Endothelial cell of umbilical vein (primary cell): Measurements from ENCODE around the gene INAVA. TPM values are rescaled to one million over a fixed set of nuclear protein-coding genes. Genes with fewer than 3 reads are reported as not detected.

Experiments used
- BruUV-seq: library from RNA; stranded (reverse); fragments of 400-500 nt; replicated peaks from 2 replicates; lab custom pipeline; 2021; lab: Mats Ljungman, UMichigan
- CTCF ChIA-PET: fragments of 300-600, 350-600 bp; sonication (Branson Sonifier 250); formaldehyde crosslinking; loops from one replicate; lab custom pipeline; 2021; ENCODE audit warnings: antibody characterized with exemption, inconsistent platforms; lab: Charles Lee
- POLR2A ChIA-PET: fragments of 300-600, 350-600 bp; sonication (Branson Sonifier 250); formaldehyde crosslinking; loops from one replicate; lab custom pipeline; 2021; ENCODE audit warnings: antibody characterized with exemption, inconsistent platforms; lab: Charles Lee
- DNase-seq: peaks from one replicate; pipeline ENCODE4 v3.0.0-alpha.2; 2011; ENCODE audit warnings: low read depth, low spot score
- FAIRE-seq: peaks from 2 replicates; lab custom pipeline; 2011; peaks lifted over from hg19 to GRCh38; lab: Jason Lieb, UNC
- H2AFZ ChIP-seq: 2 replicates; pipeline ENCODE4 v1.6.0; 2012; ENCODE audit warnings: low read depth, low read length, control low read depth, inconsistent platforms
- H3K27ac ChIP-seq: 2 replicates; pipeline ENCODE4 v1.5.1; 2011; ENCODE audit warnings: low read depth, mild to moderate bottlenecking, control low read depth, low read length, moderate library complexity; ENCODE audit not compliant: insufficient read depth
- H3K27me3 ChIP-seq, 2 experiments: 2 replicates each; pipeline versions ENCODE4 v1.6.0 to v1.6.1; 2011; ENCODE audit warnings: low read length in 2 of 2, mixed read lengths in 1 of 2; ENCODE audit not compliant: control insufficient read depth in 2 of 2, insufficient read depth in 2 of 2
- H3K36me3 ChIP-seq, 2 experiments: 2 replicates in 1 of 2; 3 replicates in 1 of 2; pipeline ENCODE4 v1.5.1; 2011; ENCODE audit warnings: low read length in 2 of 2, mild to moderate bottlenecking in 1 of 2, moderate library complexity in 1 of 2; ENCODE audit not compliant: control insufficient read depth in 2 of 2, insufficient read depth in 2 of 2; ENCODE audit errors: extremely low read depth in 1 of 2
- H3K4me1 ChIP-seq: 3 replicates; pipeline ENCODE4 v1.5.1; 2011; ENCODE audit warnings: mild to moderate bottlenecking, low read length; ENCODE audit not compliant: control insufficient read depth, insufficient read depth; ENCODE audit errors: extremely low read depth
- H3K4me2 ChIP-seq: 2 replicates; pipeline ENCODE4 v1.6.1; 2011; ENCODE audit warnings: low read length, control low read depth, mixed read lengths; ENCODE audit not compliant: insufficient read depth
- H3K4me3 ChIP-seq, 3 experiments: fragments of 200-600 bp in 1 of 3; sonication (generic), shearing (Covaris generic) in 1 of 3; replicated peaks in 1 of 3; 2 replicates each; pipeline ENCODE4 v1.5.1; 2011 to 2016; ENCODE audit warnings: control low read depth in 3 of 3, low read length in 3 of 3, mild to moderate bottlenecking in 2 of 3, inconsistent platforms in 1 of 3, low read depth in 1 of 3, moderate library complexity in 1 of 3; ENCODE audit not compliant: insufficient read depth in 1 of 3
- H3K79me2 ChIP-seq: 2 replicates; pipeline ENCODE4 v1.6.0; 2012; ENCODE audit warnings: low read length, inconsistent platforms; ENCODE audit not compliant: control insufficient read depth, insufficient read depth
- H3K9ac ChIP-seq: replicated peaks from 2 replicates; pipeline ENCODE3; 2011; ENCODE audit warnings: low read length, control low read depth; ENCODE audit not compliant: insufficient read depth; ENCODE audit errors: extremely low read depth
- H3K9me1 ChIP-seq: replicated peaks from 3 replicates; pipeline ENCODE4 v1.6.0; 2011; ENCODE audit warnings: mild to moderate bottlenecking, low read length; ENCODE audit not compliant: control insufficient read depth, insufficient read depth; ENCODE audit errors: extremely low read depth
- H3K9me3 ChIP-seq: replicated peaks from 2 replicates; pipeline ENCODE4 v1.5.1; 2012; ENCODE audit warnings: low read length, inconsistent platforms; ENCODE audit not compliant: control insufficient read depth, insufficient read depth
- H4K20me1 ChIP-seq: replicated peaks from 2 replicates; pipeline ENCODE3; 2011; ENCODE audit warnings: mild to moderate bottlenecking, low read length; ENCODE audit not compliant: control insufficient read depth, insufficient read depth; ENCODE audit errors: extremely low read depth
- CTCF ChIP-seq, 2 donors: IDR thresholded peaks; 1 replicate in 1 of 2; 2 replicates in 1 of 2; pipeline ENCODE4 v1.5.1; 2011; ENCODE audit warnings: low read length in 2 of 2, mild to moderate bottlenecking in 2 of 2, moderate library complexity in 2 of 2, control low read depth in 1 of 2, inconsistent platforms in 1 of 2, low read depth in 1 of 2; ENCODE audit not compliant: insufficient read depth in 1 of 2; ENCODE audit errors: extremely low read depth in 1 of 2
- EZH2 ChIP-seq: IDR thresholded peaks from 2 replicates; pipeline ENCODE4 v1.6.1; 2012; ENCODE audit warnings: borderline replicate concordance, low read depth, mild to moderate bottlenecking, moderate library complexity, low read length, inconsistent platforms; ENCODE audit not compliant: severe bottlenecking
- FOS ChIP-seq: IDR thresholded peaks from 2 replicates; pipeline ENCODE4 v1.6.1; 2011; ENCODE audit warnings: mild to moderate bottlenecking, low read length, moderate library complexity, borderline replicate concordance; ENCODE audit not compliant: insufficient read depth
- GATA2 ChIP-seq: IDR thresholded peaks from 2 replicates; pipeline ENCODE4 v1.7.0; 2011; ENCODE audit warnings: low read depth, mild to moderate bottlenecking, moderate library complexity, mixed read lengths, low read length; ENCODE audit not compliant: insufficient read length, insufficient read depth
- JUN ChIP-seq: IDR thresholded peaks from 2 replicates; pipeline ENCODE4 v1.6.1; 2011; ENCODE audit warnings: borderline replicate concordance, low read depth; ENCODE audit not compliant: insufficient read length, insufficient read depth
- MYC ChIP-seq: IDR thresholded peaks from one replicate; pipeline ENCODE4 v1.6.1; 2011; ENCODE audit warnings: mild to moderate bottlenecking, low read depth, low read length
- POLR2A ChIP-seq: IDR thresholded peaks from 2 replicates; pipeline ENCODE4 v1.6.1; 2012; ENCODE audit warnings: low read depth, mild to moderate bottlenecking, control low read depth, low read length
- POLR2AphosphoS5 ChIP-seq: IDR thresholded peaks from 2 replicates; pipeline ENCODE4 v1.6.1; 2012; ENCODE audit warnings: low read depth, mild to moderate bottlenecking, control low read depth, low read length, moderate library complexity; ENCODE audit not compliant: insufficient read depth
- dilution Hi-C: fragments of 300-500 bp; cut with MboI; formaldehyde crosslinking; loops from one replicate; pipeline ENCODE4 v1.15.0; 2019; ENCODE audit warnings: low sequenced_read_pairs; ENCODE audit not compliant: extremely low pct_ligation_motif_present
- intact Hi-C: fragments of 100-400 bp; cut with micrococcal nuclease; formaldehyde crosslinking; loops from one replicate; pipeline ENCODE4 v1.10.0; 2022
- polyA plus RNA-seq, 4 experiments: library from polyadenylated mRNA; depleted of rRNA in 3 of 4; stranded (reverse) in 3 of 4; unstranded in 1 of 4; fragments of >200 nt; gene quantifications; 2 replicates each; pipeline versions ENCODE4 v1.2.1 to v1.2.3, GENCODE V29; 2011 to 2012; ENCODE audit warnings: missing spikeins in 1 of 4
- total RNA-seq: library from RNA; stranded (reverse); gene quantifications from 2 replicates; pipeline ENCODE4 v1.2.3, GENCODE V29; 2021
- TF ChIP-seq, protein P1 (sequence below): IDR thresholded peaks from 2 replicates; pipeline ENCODE4 v1.6.1; 2011; ENCODE audit not compliant: insufficient read depth, insufficient read length

INAVA gene
- total and polyA plus RNA-seq, 2 donors (not counting 3 experiments of a cell fraction or from before 2014, with no cell fraction given): 0.42 TPM; not detected in 1

DNA sequence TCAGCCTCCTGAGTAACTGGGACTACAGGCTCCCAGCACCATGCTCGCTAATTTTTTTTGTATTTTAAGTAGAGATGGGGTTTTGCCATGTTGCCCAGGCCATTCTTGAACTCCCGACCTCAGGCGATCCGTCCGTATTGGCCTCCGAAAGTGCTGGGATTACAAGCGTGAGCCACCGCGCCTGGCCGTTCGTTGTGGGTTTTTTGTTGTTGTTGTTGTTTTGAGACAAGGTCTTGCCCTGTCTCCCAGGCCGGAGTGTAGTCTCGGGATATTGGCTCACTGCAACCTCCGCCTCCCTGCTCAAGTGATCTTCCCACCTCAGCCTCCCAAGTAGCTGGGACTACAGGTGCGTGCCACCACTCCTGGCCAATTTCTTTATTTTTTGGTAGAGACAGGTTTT, 4.7 kb upstream of the INAVA start:
- CTCF ChIA-PET: interaction anchor here (1.5 to 2.3 kb wide), 3 partner anchors 11 to 151 kb away, joined by 5 to 11 read pairs (median 7); no protein-coding TSS in a partner anchor
- Histone ChIP-seq H3K79me2 (no peaks in the 10 kb centered on the region), H3K4me2 (no peak overlapping the region), H3K9me1 (no peaks in the 10 kb centered on the region), H3K27me3 (peaks cover 39 to 46% of the 10 kb centered on the region in 2 experiments), H4K20me1 (no peaks in the 10 kb centered on the region), H3K4me3 (no peak overlapping the region), H3K9me3 (no peaks in the 10 kb centered on the region), H3K9ac (no peak overlapping the region), H3K27ac (no peak overlapping the region), H2AFZ (no peak overlapping the region), H3K36me3 (no peaks in the 10 kb centered on the region), H3K4me1 (no peaks in the 10 kb centered on the region)
- POLR2A ChIA-PET: no interaction called here
- no peak for TF ChIP-seq CTCF (IDR thresholded peaks at IDR 0.05; ENCODE audit: extremely low read depth in 1 of 2, insufficient read depth in 1 of 2, low read depth in 1 of 2, low read length in 2 of 2)
- TF ChIP-seq, protein P1, sequence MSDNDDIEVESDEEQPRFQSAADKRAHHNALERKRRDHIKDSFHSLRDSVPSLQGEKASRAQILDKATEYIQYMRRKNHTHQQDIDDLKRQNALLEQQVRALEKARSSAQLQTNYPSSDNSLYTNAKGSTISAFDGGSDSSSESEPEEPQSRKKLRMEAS: no peak
- TF ChIP-seq POLR2AphosphoS5: no peak
- no peak for TF ChIP-seq FOS
- TF ChIP-seq MYC: no peak
- no peak for TF ChIP-seq POLR2A
- TF ChIP-seq EZH2: no peak
- no peak for TF ChIP-seq GATA2
- TF ChIP-seq JUN: no peak
- BruUV-seq: no TSS peak
- FAIRE-seq: no peak
- intact Hi-C loops: loop anchor here (5.0 kb wide), 2 partner anchors 152 to 222 kb away; partner anchors contain the start of gene CACNA1S
- dilution Hi-C loops: no loop called here
- DNase-seq: no peak
